ENCODE data around the gene INHA.

INHA gene, protein sequence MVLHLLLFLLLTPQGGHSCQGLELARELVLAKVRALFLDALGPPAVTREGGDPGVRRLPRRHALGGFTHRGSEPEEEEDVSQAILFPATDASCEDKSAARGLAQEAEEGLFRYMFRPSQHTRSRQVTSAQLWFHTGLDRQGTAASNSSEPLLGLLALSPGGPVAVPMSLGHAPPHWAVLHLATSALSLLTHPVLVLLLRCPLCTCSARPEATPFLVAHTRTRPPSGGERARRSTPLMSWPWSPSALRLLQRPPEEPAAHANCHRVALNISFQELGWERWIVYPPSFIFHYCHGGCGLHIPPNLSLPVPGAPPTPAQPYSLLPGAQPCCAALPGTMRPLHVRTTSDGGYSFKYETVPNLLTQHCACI

DNA sequence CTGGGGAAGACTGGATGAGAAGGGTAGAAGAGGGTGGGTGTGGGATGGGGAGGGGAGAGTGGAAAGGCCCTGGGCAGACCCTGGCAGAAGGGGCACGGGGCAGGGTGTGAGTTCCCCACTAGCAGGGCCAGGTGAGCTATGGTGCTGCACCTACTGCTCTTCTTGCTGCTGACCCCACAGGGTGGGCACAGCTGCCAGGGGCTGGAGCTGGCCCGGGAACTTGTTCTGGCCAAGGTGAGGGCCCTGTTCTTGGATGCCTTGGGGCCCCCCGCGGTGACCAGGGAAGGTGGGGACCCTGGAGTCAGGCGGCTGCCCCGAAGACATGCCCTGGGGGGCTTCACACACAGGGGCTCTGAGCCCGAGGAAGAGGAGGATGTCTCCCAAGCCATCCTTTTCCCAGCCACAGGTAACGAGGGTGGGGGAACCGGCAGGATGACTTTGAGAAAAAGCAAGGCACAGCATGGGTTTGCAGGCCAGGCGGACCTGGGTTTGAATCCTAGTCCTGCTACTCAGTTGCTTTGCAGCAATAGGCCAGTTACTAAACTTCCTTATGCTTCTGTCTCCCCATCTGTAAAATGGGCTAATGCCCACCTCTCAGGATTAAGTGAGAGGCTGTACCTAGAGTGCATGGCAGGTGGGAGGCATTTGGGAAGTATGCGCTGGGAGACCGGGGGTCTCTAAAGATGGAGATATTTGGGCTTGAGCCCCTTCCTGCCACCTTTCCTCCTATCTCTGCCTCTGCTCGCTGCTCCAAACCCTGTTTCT, at the start of gene INHA:
Gene INHA, plus strand, starts transcription at position 74 of the 765 bp plus-strand sequence. Its CDS starts 65 bp downstream, at position 139.
- DNase-seq: no peak

DNA sequence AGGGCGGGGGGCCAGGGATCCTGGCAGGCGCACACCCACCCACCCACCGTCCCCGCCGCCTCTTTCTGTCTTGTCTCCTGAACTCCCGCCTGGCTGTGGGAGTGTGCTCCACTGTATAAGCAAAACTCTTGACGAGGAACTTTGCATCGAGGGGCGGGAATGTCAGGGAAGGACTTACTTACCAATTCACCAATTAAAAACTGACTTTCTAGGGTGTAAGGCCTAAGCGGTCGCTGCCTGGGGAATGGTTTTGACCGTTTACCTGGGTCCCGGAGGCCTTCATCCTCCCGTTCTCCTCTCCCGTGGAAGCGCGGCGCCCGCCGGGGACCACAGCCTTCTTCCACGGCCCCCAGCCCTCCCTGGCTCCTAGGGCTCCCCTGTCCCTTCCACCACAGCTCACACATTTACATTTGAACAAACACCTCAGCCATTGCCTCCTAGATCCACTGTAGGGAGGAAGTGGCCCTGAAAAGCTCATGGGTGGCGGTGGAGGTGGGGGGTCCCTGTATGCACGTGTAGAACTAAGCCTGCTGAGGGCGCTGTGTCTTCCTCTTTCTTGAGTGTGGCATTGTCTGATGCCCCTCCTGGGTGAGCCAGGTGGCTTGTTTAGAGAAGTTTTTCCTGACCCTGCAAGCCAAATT, 49.0 kb upstream of the INHA start:
- DNase-seq: no peak

DNA sequence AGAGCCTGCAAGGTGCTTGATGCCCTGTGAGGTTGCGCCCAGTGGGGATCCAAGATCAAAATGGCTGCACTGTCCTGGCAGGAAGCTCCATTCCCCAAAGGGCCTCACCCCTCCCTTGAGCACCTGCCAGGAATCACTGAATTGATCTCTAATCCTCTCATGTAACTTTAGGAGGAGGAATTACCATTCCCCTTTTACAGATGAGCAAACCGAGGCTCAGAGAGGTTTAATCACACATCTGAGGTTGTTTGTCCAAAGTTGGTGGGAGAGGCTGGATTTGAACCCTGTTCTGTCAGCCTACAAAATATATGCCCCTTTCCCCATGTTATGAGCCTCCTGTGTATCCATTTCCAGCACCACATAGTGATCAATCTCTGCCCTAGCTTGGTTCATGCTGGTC, 47.3 kb upstream of the INHA start:
- no peak for DNase-seq

DNA sequence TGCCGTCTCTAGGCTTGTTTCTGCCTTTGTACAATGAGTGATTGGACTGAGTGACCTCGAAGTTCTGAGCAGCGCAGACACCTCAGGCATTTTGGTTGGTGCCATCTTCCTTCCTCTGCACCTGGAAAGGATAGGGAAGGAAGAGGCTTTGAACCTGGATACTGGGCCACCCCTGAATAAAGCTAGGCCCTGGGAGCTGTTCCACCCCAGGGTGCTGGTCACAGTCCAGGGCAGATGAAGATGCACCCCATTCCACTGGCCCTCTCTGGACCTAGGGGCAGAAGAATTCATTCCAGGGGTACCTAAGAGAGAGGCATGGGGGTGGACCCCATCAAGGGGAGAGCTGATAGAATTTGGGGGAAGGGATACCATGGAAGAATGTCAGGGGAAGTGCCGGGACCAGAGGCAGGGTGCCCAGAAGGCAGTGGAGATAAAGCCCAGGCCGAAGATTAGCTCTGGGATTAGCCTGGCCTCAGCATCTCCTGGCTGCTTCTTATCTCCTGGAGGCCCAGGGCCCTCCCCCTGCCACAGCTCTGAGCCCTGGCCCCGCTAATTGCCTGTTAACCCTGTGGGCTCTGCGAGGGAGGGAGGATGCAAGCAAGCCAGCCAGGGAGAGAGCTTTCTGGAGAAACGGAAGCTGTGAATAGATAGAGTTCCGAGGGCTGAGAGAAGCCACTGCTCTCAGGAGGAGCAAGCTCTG, 46.4 kb upstream of the INHA start:
- DNase-seq: no peak

DNA sequence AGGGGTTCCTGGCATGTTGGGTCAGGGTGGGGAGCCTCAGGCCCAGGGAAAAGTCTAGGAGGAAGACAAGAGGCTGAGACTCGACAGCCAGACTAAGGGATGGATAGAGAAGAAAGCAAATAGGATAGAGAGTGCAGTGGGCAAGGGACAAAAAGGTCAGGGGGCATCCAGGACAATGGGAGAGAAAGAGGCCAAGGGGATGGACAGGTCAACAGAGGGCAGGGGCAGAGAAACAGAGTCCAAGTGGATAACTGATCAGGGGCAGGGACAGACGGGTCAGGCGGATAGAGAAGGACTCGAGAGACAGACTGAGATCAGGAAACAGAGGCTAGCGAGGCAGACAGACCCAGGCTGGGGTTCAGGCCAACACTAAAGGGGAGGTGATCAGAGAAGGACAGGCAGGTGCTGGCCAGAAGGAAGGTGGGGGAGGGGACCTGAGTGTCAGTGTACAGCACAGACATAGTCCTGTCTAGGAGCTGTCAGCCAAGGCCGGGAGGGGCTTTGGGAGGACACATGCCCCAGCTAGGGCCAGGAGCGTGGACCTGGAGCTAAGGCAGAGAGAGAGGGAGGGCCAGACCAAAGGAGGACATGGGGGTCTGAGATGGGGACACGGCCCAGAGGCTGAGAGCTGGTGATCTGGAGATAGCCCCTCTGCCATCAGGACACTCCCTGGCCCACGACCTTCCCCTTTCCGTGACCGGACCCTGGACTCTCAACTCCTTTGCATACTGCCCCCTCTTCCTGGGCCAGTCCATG, 45.6 kb upstream of the INHA start:
- no peak for DNase-seq

DNA sequence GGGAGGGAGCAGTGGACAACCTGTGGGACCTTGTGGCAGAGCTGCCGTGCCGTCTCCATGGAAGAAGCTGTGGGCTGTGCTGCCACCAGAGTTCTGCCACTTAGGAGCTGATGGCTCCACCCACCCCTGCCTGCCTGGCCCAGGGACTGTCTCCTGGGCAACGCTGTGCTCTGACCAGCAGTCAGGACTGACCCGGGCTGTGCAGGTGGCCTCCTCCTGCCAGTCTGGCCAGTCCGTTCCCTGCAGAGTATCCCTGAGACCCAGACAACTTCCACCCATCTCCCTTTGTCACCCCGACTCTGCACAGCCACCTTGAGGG, 45.1 kb upstream of the INHA start:
- no peak for DNase-seq

DNA sequence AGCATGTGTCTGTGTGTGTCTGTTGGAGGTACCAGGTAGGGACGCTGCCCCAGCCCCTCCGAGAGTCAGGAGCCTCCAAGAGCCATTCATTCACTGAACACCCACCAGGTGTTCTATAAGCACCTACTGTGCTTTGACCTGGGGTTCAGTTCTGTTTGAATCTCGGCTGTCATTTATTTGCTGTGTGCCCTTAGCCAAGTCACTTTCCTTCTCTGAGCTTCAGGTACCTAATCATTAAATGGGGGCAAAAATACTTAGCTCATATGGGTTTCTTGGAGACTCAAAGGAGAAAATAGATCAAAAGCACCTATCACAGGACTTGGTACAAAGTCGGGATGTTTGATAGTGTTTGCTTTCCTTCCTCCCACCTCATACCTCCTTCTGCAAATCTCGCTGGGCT, 44.6 kb upstream of the INHA start:
- DNase-seq: no peak

DNA sequence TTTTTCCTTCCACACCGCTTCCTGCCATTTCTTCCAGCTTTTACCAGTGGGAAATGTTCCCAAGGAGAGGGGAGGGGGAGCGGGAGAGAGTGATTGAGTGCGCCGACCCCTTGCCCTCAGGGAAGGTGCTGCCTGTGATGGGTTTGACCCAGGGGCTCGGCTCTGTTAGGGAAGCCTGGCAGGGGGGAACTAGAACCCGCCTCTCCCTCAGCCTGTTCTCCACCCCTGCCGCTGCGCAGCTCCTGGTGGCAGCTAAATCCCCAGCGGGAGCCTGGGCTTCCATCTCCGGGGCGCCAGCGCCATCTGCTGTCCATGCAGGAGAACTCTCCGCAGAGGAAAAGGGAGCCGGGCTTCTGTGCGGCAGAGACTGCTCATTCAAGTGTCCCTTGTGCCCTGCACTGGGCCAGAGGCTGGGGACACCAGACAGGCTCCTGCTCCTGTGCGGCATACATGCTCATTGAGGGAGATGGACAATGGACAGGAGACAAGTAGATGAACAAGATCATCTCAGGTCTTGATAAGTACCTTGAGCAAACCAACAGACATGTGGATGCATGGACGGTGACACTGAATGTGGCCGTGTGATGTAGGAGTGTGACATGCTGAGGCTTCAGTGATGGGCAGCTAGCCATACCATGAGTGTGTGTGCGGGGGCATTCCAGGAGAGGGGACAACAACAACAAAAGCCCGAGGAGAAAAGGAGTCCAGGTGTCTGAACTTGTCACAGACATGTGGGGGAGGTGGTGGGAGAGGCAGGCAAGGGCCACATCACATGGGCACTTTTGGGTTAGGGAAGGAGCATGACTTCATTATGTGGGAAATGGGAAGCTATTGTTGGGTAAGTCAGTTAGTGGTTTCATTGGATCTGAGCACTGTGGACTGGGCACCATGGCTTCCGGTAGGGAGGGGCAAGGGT, 41.8 kb upstream of the INHA start:
- peak; percentile 90 for DNase-seq

DNA sequence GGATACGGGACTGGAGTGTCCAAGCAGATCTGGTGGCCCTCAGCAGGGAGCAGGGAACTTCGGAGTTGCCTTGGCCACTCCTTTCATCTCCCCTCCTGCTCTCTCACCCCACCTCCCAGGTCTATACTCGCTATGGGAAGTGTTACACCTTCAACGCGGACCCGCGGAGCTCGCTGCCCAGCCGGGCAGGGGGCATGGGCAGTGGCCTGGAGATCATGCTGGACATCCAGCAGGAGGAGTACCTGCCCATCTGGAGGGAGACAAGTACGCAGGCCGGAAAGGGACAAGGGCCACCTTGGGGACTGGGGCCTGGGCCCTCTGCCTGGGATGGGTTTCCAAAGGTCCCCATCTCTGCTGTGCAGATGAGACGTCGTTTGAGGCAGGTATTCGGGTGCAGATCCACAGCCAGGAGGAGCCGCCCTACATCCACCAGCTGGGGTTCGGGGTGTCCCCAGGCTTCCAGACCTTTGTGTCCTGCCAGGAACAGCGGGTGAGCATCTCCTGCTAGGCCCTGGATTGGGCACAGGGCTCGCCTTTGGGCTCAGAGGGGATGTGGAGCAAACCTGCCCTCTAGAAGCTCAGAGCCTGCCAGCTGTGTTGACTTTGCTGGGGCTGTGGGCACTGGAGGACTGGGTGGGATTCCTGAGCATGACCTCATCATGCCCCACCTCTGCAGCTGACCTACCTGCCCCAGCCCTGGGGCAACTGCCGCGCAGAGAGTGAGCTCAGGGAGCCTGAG, 40.3 kb upstream of the INHA start:
- no peak for DNase-seq

DNA sequence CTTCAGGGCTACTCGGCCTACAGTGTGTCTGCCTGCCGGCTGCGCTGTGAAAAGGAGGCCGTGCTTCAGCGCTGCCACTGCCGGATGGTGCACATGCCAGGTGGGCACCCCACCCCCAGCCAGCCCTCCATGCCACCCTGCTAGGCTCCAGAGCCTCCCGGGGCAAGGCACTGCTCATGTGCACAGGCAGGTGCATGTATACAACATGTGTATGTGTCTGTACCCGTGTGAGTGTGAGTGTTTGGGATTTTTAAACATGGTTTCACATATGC, 39.8 kb upstream of the INHA start:
- no peak for DNase-seq

DNA sequence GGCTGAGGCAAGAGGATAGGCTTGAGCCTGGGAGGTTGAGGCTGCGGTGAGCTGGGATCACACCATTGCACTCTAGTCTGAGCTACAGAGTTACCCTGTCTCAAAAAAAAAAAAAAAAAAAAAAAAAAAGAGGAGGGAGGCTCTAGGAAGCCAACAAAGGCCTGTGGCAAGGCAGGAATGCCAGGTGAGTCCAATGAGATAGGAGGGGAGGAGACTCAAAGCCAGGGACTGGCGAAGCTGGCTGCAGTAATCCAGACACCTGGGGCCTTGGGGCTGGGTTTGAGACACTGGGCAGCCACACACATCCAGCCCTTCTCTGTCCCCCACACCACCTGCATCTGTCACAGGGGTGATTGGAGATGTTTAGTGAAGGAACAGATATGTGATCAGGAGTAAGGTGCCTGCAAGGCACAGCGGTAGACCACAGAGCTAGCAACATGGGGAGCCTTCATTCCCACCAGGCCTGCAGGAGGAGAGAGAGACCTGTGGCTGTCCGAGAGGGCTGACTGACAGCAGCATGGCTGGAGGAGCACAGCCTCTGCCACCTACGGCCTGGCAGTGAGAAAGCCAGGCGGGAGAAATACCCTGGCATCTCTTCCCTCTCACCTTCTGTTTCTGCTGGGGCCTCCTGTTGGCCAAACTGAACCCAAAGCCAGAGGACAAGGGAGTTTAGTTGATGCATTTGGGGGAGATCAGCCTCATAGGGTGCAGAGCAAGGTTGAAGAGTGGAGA, 38.0 kb upstream of the INHA start:
- no peak for DNase-seq

DNA sequence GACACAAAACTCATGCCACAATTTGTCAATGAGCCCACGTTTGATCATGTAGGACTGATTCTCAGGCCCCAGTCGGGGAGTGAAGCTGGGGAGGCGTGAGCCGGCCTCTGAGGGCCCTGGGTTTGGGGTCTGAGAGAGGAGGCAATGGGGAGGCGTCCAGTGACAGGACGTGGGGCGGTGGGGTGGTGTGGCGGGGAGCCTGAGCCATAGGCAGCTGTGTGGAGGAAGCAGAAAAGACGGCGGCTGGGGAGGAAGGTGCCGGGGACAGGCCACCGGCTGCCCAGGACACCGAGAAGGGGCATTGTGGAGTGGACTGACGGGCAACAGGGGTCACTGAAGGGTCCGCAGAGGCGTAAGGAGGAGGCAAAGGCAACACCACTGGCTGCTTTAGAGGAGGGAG, 35.7 kb upstream of the INHA start:
- no peak for DNase-seq

DNA sequence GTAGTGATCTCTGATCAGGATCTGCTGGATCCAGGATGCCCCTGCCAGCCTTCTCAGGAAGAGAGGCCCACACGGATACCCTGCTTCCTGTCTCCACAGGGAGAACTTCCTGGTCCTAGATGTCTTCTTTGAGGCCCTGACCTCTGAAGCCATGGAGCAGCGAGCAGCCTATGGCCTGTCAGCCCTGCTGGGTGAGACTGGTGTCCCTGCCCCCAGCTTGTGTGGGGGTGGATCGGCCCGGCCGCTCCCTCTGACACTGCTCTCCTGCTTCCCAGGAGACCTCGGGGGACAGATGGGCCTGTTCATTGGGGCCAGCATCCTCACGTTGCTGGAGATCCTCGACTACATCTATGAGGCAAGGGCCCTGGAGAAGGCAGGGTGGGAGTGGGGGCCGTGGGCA, 35.1 kb upstream of the INHA start:
- DNase-seq: no peak

DNA sequence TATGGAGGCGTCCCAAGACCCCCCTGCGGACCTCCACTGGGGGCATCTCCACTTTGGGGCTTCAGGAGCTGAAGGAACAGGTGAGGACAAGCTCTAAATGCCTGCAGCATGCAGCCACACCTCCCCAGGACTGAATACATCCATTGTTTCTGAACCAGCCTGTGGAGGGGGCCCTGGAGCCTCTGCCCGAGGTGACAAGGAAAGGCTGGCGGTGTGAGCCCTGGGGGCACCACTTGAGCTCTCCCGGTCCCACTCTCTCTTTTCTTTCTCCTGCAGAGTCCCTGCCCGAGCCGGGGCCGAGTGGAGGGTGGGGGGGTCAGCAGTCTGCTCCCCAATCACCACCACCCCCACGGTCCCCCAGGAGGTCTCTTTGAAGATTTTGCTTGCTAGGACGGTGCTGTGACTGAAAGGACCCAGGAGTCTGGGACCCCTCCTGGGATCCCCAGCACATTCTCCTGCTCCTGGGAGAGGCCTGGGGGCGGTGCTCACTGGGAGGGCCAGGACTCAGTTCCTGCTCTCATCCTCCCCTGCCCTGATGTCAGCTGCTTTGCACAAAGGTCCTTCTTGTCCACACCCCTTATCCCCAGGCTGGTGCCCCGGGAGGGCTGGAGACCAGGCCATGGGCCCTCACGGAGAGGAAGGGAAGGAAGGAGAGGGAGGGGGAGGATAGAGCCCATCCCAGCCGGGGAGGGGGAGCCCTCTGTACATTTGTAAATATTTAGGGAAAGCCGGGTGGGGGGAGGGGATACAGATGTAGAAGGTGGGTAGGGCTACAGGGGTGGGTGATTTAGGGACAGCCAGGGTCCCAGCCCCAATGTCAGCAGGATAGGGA, 34.2 kb upstream of the INHA start:
- DNase-seq: no peak

DNA sequence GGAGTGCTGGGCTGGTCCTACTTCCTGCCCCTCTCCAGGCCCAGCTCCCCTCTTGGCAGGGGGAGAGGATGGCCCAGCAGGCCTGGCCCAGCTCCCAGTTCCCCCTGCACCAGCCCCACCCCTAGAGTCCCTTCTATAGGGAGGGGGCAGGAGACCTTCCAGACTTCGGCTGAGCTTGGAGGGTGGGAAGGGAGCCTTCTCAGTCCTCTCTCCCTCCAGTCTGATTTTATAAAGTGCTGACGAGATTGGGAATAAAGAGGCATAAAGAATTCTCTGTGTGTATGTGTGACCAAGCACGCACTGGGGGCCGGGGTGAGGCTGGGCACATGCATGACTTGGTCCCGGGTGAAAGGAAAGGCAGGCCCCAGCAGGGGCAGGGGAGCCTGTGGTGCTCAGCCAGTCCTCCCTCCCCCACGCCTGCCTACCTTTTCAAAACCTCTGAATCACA, 33.6 kb upstream of the INHA start:
- DNase-seq: no peak

DNA sequence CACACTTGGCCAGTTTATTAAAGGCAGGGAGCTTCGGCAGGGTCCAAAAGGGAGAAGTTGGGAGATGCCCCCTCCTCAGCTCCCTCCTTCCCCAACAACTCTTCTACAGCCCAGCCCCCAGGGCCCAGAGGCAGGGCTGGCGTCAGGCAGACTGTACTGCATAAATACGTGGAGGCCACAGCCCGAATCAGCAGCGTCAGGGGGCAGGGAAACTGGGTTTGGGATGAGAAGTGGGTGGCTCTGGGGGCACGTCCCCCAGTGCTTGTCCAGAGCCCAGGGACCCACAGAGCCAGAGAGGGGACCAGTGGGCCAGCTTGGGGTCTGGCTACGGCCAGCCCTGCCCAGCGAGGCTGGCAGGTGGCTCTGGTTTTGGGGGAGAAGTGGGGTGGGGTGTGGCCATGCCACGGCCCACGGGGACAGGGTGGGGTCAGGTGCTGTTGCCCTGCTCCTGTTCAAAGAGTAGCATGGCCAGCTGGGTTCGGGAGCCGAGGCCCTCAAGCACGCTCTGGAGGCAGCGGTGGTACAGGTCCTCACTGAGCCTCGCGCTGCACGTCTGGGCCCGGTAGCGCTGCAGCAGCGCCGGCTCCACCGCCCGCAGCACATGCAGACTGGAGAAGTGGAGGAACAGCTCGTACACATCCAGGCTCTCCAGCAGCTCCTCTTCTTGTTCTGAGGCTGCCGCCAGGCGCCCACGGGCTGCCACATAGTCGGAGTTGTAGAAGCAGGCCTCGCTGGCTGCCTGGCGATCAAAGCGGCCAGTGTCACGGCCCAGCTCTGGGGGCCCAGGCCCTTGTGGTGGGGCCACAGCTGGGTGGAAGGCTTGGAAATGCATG, 32.9 kb upstream of the INHA start:
- no peak for DNase-seq

DNA sequence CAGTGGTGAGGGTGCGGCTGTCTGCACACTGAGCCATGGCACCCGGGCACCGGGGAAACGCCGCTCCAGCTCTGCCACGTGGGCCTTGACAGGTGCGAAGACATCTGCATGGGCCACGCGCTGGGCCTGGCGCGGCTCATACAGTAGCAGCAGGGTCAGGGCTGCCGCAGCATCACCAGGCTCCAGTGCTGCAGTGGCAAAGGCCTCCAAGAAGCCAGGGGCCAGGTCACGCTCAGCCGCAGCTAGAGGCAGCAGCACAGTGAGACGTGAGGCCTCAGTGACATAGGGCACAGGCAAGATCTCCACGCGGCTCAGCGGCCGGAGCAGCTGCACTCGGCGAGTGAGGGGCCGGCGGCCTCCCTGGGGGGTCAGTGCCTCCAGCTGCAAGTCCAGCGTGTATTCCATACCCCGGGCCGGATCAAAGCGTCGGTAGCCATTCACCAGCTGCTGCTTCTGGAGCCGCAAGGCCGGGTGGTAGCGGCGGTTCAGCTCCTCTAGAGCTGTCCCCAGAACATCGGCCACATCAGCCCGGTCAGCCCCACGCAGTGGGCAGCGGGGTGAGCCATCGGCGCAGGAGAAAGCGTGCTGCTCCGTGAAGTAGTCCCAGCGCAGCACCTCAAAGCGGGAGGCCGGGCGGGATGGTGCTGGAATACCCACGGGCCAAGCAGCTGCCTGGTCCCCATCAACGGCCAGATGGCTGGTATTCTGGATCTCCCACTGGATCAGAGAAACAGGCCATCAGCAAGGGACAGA, 32.0 kb upstream of the INHA start:
- no peak for DNase-seq

Measured in stimulated activated CD4-positive, alpha-beta T cell treated with anti-CD3 and anti-CD28 coated beads, Interleukin-15, amount 100 ng/mL, for 24 hours (primary cell).